ENCODE results near the gene MORN2.

Gene MORN2

GRCh38 chr2:38892819-38893218 is 17.0 kb downstream of the MORN2 start:
- DNase-seq, result no peak

- no peak for DNase-seq
Measured at GRCh38 chr2:38898256-38898655, 22.5 kb downstream of the MORN2 start.

- DNase-seq, result no peak
Measured at GRCh38 chr2:38900726-38901125, 24.9 kb downstream of the MORN2 start.

- no peak for DNase-seq
Measured at GRCh38 chr2:38905251-38905650, 29.5 kb downstream of the MORN2 start.

GRCh38 chr2:38907242-38907641 is 31.5 kb downstream of the MORN2 start:
- DNase-seq, result no peak

- DNase-seq, result no peak
Measured at GRCh38 chr2:38907743-38908562, 32.2 kb downstream of the MORN2 start.

GRCh38 chr2:38909872-38910271 is 34.1 kb downstream of the MORN2 start:
- no peak for DNase-seq

- no peak for DNase-seq
Measured at GRCh38 chr2:38911191-38911590, 35.4 kb downstream of the MORN2 start.

GRCh38 chr2:38912619-38913018 is 36.8 kb downstream of the MORN2 start:
- no peak for DNase-seq

GRCh38 chr2:38922389-38922788 is 46.6 kb downstream of the MORN2 start:
- DNase-seq, result no peak

GRCh38 chr2:38922902-38923301 is 47.1 kb downstream of the MORN2 start:
- no peak for DNase-seq

- DNase-seq, result no peak
Measured at GRCh38 chr2:38925982-38926381, 50.2 kb downstream of the MORN2 start.

- no peak for DNase-seq
Measured at GRCh38 chr2:38930600-38930999, 54.8 kb downstream of the MORN2 start.

Measured in GF-D8 (cell line).